SH-SY5Y (cell line): ENCODE results near the gene BTG1.

Experiments
- GATA2 ChIP-seq: IDR thresholded peaks from 2 replicates; pipeline ENCODE4 v1.6.1; 2011; ENCODE audit warnings: mild to moderate bottlenecking, low read depth, low read length
- GATA3 ChIP-seq: IDR thresholded peaks from 2 replicates; pipeline ENCODE4 v1.6.1; 2011; ENCODE audit warnings: low read depth, mild to moderate bottlenecking, low read length, moderate library complexity

BTG1 gene

GRCh38 chr12:92141591-92142121 is 4.0 kb downstream of the BTG1 start:
- TF ChIP-seq GATA2 (no peak), GATA3 (no peak)

DNA sequence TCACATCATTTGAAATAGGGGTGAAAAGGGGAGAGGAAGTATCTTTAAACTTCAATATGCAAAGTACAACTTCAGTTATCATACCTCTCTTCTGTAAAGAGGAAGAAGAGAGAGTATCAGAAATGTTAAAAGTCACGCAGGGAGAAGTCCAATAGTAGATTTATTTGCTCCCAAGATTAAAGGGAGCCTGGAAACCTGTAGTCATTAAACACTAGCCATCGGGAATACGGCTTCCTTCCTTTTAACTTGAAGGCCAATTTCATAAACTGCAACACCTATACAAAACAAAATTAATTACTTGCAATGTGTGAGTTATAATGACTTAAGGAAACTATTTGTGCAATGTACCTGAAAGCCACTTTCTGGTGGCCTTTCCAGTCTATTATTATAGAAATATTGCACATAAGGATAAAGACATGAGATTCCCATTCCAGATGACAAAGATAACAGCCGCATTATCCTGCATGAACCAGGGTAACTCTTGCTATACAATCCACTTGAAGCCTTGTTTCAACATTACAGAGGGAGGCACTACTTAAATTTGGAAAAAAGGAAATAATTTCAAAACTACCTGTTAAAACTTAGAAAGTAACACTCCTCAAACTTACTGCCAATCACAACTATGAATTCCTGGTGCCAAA is 4.6 kb downstream of the BTG1 start:
- TF ChIP-seq GATA2 (peak; percentile 77), GATA3 (peak; percentile 87)

GRCh38 chr12:92140156-92140555 is 5.5 kb downstream of the BTG1 start:
- TF ChIP-seq GATA2 = no peak
- TF ChIP-seq GATA3 = no peak

DNA sequence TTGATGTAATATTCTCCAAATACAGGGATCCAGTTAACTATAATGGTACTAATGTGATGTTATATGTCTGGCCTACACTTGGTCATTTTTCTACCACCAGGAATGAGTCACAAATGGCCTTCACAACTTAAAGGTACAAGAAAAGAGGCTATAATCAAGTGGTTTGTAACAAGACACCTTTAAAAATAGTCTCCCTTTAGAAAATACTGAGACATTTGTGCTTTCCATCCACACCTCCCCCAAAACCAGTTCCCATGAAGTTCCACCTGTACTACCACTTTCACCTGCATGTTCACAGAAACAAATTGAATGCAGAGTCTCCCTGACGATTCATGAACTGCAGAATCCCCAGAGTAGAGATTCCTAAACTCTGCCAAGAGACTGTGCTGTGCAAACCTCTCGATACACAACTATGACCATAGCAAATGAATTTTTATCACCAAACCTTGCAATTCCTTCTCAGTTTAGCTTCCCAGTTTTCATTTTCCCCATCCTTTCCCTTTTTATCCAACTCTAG is 6.0 kb downstream of the BTG1 start:
- TF ChIP-seq GATA2 (no peak), GATA3 (no peak)

DNA sequence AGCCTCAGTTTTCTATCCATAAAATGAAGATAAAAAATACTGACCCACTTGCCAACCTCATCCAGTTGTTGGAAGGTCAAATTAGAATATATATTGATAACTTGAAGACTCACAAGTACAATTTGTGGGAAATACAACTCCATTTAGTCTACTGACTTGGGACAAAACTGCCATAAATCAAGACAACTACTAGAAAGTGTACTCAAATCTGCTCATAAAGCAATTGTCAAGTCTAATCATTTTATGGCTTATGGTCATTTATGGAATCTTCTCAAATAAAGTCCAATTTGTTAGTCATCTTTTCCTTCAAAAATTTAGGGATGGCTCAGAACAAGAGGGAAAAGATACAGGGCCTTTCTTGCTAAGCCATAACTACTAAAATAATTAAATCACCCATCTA is 7.0 kb downstream of the BTG1 start:
- TF ChIP-seq GATA2 (no peak), GATA3 (no peak)

DNA sequence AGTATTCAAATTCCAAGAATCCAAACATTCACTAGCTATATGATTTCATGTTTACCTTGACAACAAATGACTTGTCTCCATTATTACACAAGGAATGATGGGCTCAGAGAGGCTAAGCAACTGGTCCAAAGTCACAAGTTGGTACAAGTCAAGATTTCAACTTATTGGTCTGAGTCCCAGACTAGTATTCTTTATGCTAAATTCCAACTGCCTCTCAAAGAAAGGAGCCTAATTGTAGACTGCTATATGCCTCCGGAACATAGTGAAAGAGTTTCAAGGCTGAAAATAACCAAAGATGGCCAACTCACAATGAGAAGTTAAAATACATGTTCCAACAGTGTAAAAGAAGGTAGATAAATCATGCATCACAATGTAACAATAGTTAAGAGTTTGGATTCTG is 7.5 kb downstream of the BTG1 start:
- TF ChIP-seq GATA2 (no peak), GATA3 (no peak)

GRCh38 chr12:92136965-92137721 is 8.5 kb downstream of the BTG1 start:
- TF ChIP-seq GATA3 = no peak
- no peak for TF ChIP-seq GATA2

DNA sequence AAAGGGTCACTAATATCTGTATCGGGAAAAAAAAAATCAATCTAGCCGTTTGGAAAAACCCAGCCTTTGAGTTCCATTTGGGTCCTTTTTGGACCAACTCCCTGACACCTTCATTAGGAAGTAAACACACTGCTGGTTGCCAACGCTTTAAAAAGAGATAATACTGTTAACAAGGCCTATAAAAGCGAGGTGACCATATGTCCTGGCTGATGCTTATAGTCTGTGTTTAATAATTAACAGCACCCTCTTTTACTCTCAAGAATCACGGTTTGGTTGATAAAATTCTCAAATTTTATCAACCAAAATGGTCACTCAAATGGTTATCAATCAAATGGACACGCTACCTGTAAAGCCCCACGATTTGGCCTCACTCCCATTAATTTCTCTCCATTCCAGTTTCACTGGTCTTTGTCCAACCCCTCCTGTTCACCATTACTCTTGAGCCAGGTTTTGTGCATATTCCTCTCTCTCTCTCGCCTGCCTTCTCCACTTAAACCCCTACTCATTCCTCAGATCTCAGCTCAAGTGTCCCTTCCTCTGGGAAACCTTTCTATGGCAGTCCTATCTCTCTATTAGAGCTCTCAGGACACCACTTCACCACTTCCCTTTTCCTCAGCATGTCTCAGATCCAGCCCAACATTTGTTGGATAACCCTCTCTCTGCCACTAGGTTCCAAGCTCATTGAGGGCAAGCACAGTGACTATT is 9.5 kb downstream of the BTG1 start:
- TF ChIP-seq GATA2 = no peak
- TF ChIP-seq GATA3 = no peak

DNA sequence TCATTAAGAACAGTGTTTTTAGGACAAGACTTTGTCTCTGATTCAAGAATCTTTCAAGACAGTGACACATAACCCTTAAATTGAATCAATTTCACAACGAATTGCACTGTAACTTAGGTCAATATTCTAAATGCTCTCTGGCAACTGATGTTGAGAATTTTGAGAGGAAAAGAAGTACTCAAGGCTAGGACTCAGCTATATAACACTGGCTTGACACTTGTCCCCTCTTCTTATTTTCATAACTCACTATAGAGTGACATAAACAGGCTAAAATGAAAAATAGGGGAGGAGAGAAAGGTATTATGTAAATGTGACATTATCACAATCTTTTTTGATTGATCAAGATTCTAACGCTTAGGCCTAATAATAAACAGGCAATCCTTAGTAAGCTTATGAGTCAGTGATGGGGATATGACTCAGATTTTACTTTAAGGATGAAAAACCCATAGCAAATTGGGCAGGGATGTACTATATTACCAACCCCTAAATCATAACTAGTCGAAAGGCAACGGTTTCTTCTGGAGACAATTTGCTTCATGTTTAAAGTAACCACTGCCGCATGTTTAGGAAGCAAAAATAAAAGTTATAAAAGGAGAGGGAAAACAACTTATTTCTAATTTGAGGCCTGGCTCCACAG is 10.9 kb downstream of the BTG1 start:
- no peak for TF ChIP-seq GATA3
- TF ChIP-seq GATA2 = no peak

GRCh38 chr12:92133795-92134637 is 11.6 kb downstream of the BTG1 start:
- TF ChIP-seq GATA2 (no peak), GATA3 (no peak)

GRCh38 chr12:92133171-92133570 is 12.5 kb downstream of the BTG1 start:
- TF ChIP-seq GATA2 (no peak), GATA3 (no peak)

GRCh38 chr12:92132288-92132687 is 13.4 kb downstream of the BTG1 start:
- no peak for TF ChIP-seq GATA2
- TF ChIP-seq GATA3 = no peak

DNA sequence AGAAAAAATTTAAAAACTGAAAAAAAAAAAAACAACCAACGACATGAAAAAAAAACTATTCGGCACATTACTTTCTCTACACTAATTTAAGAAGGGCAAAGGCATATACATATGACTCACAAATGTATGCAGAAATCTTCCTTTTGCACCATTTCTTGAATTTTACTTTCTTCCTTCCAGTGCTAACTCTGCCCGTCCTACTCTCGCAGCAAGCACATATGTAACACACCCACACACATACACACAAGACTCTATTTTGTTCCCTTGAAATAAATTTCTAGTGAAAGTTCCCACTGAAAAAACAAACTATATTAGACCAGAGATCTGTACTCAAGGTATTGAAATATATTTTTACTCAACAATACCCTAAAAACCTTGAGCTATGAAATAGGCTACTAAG is 14.6 kb downstream of the BTG1 start:
- TF ChIP-seq GATA3 (no peak), GATA2 (no peak)
